Stimulated activated CD8-positive, alpha-beta memory T cell treated with anti-CD3 and anti-CD28 coated beads, Interleukin-7, amount 100 ng/mL, for 48 hours (primary cell): ENCODE measurements around the gene APOA5.
"Not testable (repeated sequence)": the region's sequence is repeated elsewhere in the genome, so short reads cannot be mapped to it uniquely, and the experiment has no call there.

Source experiments
- DNase-seq, 2 donors: peaks; one replicate each; pipeline ENCODE4 v3.0.0-alpha.2; 2020; ENCODE audit warnings: low read depth in 1 of 2; ENCODE audit errors: extremely low read depth in 1 of 2

Gene APOA5, protein sequence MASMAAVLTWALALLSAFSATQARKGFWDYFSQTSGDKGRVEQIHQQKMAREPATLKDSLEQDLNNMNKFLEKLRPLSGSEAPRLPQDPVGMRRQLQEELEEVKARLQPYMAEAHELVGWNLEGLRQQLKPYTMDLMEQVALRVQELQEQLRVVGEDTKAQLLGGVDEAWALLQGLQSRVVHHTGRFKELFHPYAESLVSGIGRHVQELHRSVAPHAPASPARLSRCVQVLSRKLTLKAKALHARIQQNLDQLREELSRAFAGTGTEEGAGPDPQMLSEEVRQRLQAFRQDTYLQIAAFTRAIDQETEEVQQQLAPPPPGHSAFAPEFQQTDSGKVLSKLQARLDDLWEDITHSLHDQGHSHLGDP

GRCh38 chr11:116791813-116792143, at the start of gene APOA5:
TSS of gene APOA5 (minus strand) at chr11:116791879. CDS start at chr11:116791860, 19 bp downstream.
- DNase-seq = no peak

DNA sequence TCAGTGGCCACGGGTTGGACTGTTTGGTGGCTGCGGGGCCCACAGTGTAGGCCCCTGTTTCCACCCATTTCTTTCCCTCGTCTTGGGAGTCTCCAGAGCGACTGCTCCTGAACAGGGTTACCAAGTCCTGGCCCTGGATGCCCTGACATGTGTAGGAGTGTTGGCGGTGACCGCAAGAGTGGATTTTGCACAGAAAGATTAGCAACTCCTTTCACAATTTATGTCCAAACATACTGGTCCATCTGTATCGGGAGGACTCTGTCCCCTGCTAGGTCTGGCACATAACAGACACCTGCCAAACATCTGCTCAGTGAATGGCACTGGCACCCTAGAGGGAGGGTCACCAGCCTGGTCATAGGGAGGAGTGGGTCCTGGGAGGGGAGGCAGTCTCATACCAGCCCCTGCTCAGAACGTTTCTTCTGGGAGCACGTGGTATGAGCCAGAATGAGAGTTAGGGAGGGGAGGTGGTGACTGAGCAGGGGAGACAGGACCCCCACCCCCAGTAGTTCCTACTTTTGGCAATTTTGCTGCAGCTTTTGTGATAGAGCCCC, 49.1 kb upstream of the APOA5 start:
- no peak for DNase-seq

DNA sequence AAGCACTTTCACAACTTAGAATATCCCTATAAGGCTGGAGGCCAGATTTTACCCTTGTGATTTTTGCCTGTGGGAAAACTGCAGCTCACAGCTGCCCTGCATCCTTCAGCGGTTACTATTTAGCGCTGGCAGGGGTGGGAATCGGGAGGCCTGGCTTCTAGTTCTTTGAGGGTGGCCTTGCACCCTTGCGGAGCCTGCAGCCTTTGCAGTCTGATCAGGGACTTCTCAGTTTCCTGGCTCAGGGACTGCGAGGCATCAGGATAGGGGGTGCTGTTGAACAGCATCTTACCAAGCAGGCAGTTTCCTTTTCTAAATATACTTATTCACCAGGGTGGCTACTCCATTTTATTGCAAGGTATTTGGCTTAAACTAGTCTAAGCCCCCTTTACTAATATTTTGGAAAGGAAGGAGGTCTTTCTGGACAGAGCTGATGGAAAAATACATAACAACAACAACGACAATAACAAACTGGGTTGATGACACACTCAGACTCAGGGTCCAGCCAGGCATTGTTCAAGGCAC, 48.6 kb upstream of the APOA5 start:
- DNase-seq = no peak

- DNase-seq = no peak
Observed at GRCh38 chr11:116838321-116839084, 46.8 kb upstream of the APOA5 start.

GRCh38 chr11:116837231-116838091, 45.8 kb upstream of the APOA5 start, which contains the start of gene APOA1:
TSS of gene APOA1 (minus strand) at chr11:116837622. CDS start at chr11:116837387, 235 bp downstream.
- no peak for DNase-seq

DNA sequence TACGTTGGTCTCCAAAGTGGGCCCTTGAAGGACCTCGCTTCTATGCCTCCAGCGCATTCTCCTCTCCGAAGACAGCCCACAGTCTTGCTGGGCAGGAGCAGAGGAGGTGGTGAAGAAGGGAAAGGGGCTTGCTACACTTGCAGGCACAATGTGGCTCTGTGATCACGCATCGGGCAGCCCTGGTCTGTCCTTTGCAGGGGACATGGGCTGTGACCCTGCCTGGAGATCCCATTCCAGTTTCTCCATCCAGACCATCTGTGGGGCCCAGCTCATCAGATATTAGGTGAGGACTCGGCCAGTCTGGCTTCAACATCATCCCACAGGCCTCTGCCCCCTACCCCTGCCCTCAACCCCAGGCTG, 44.9 kb upstream of the APOA5 start:
- DNase-seq = no peak

GRCh38 chr11:116835791-116836631, 44.3 kb upstream of the APOA5 start:
- peak; percentile 69 to 76 for DNase-seq

GRCh38 chr11:116835042-116835772, 43.5 kb upstream of the APOA5 start:
- no peak for DNase-seq

DNA sequence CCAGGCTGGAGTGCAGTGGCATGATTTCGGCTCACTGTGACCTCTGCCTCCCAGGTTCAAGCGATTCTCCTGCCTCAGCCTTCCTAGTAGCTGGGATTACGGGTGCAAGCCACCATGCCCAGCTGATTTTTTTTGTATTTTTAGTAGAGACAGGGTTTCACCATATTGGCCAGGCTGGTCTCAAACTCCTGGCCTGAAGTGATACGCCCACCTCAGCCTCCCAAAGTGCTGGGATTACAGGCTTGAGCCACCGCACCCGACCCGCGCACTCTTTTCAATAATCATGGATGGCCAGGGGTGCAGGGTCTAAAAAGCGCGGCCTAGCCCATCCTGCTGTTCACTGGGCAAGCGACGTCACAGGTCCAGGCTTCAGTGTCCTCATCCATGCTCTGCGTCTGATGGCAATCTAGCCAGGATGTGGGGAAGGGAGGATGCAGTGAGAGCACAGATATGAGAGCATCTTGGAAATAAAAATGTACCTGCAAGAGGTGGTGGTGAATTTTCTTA, 42.9 kb upstream of the APOA5 start:
- not testable (repeated sequence) for DNase-seq

DNA sequence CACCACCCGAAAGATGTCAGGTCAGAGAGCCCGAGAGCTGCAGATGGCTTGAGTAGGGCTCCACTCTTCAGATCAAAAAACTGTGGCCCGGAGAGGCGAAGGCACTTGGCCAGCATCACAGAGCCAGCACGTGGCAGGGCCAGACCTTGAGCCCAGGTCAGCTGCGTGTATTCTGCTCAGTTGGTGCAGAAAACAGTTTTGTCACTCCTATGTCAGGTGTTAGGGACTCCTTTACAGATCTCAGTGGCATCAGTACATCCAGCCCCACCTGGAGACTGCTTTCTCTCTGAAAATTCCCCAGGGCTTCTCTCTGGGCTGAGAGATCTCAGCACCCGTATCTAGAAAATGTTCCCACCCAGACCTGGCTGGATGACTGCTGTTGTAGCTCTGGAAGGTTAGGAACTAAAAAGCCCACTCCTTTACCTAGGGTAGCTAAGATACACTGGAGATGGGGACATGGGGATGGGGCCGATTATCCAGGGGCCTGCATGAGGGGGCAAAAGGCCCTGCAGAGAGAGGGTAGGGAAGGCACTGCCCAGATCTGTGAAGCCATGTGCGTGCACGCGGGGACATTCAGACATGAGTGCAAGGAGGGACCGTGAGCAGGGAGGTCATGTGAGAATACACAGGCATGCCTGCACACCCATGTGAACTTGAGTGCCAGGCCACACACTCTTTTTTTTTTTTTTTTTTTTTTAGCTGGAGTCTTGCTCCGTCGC, 42.3 kb upstream of the APOA5 start:
- DNase-seq = no peak

GRCh38 chr11:116833491-116833815, 41.8 kb upstream of the APOA5 start:
- DNase-seq = no peak

DNA sequence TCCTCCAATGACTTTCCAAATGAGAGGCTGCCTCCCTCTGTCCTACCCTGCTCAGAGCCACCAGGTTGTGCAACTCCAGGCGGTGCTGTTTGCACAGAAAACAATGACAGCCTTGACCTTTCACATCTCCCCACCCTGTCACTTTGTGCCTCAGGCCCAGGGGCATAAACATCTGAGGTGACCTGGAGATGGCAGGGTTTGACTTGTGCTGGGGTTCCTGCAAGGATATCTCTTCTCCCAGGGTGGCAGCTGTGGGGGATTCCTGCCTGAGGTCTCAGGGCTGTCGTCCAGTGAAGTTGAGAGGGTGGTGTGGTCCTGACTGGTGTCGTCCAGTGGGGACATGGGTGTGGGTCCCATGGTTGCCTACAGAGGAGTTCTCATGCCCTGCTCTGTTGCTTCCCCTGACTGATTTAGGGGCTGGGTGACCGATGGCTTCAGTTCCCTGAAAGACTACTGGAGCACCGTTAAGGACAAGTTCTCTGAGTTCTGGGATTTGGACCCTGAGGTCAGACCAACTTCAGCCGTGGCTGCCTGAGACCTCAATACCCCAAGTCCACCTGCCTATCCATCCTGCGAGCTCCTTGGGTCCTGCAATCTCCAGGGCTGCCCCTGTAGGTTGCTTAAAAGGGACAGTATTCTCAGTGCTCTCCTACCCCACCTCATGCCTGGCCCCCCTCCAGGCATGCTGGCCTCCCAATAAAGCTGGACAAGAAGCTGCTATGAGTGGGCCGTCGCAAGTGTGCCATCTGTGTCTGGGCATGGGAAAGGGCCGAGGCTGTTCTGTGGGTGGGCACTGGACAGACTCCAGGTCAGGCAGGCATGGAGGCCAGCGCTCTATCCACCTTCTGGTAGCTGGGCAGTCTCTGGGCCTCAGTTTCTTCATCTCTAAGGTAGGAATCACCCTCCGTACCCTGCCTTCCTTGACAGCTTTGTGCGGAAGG, 40.9 kb upstream of the APOA5 start:
- DNase-seq = no peak

- no peak for DNase-seq
Observed at GRCh38 chr11:116831790-116832349, 40.2 kb upstream of the APOA5 start.

GRCh38 chr11:116830184-116830912, 38.7 kb upstream of the APOA5 start:
- DNase-seq = no peak

GRCh38 chr11:116829525-116830183, 38.0 kb upstream of the APOA5 start, which contains the start of gene APOC3:
TSS of gene APOC3 (plus strand) at chr11:116829907. CDS start at chr11:116830583, 676 bp downstream.
- no peak for DNase-seq
